Lung (tissue), 12 donors: ENCODE data around the gene MUSTN1. TPM values are rescaled to one million over a fixed set of nuclear protein-coding genes. Genes with fewer than 3 reads are reported as not detected.
A peak's percentile ranks its signal among the peaks of the same experiment; 100 is the strongest.

Experiments
- ATAC-seq: fragments of 200-7000 bp; cut with Tn5 transposase; one replicate; pipeline ENCODE4 v1.9.1; 2020; ENCODE audit warnings: moderate number of reproducible peaks; ENCODE audit not compliant: insufficient read depth, low FRiP score
- DNase-seq, 3 donors: peaks; one replicate each; pipeline ENCODE4 v3.0.0-alpha.2; 2013 to 2017
- H3K27ac ChIP-seq, 2 donors: one replicate each; pipeline ENCODE4 v1.5.1; 2013; ENCODE audit warnings: mild to moderate bottlenecking in 2 of 2, moderate library complexity in 2 of 2, control low read depth in 1 of 2, inconsistent platforms in 1 of 2, low read depth in 1 of 2, low read length in 1 of 2
- H3K27me3 ChIP-seq, 3 donors: one replicate each; pipeline ENCODE4 v1.5.1; 2013; ENCODE audit warnings: low read length in 2 of 3; ENCODE audit not compliant: control insufficient read depth in 3 of 3, insufficient read depth in 3 of 3
- H3K36me3 ChIP-seq, 4 donors: one replicate each; pipeline ENCODE4 v1.5.1; 2013; ENCODE audit warnings: low read length in 4 of 4, mild to moderate bottlenecking in 1 of 4, moderate library complexity in 1 of 4; ENCODE audit not compliant: control insufficient read depth in 4 of 4, insufficient read depth in 4 of 4
- H3K4me1 ChIP-seq, 5 donors: one replicate each; pipeline ENCODE4 v1.5.1; 2013; ENCODE audit warnings: low read length in 5 of 5, mild to moderate bottlenecking in 2 of 5, moderate library complexity in 1 of 5; ENCODE audit not compliant: control insufficient read depth in 5 of 5, insufficient read depth in 5 of 5
- H3K4me3 ChIP-seq: one replicate; pipeline ENCODE4 v1.5.1; 2013; ENCODE audit warnings: mild to moderate bottlenecking, control low read depth, moderate library complexity
- H3K9ac ChIP-seq, 2 donors: one replicate each; pipeline ENCODE4 v1.5.1; 2013; ENCODE audit warnings: low read length in 2 of 2, control low read depth in 1 of 2; ENCODE audit not compliant: insufficient read depth in 1 of 2
- H3K9me3 ChIP-seq, 4 donors: one replicate each; pipeline ENCODE4 v1.5.1; 2013; ENCODE audit warnings: low read length in 3 of 4, mild to moderate bottlenecking in 1 of 4, moderate library complexity in 1 of 4; ENCODE audit not compliant: control insufficient read depth in 4 of 4, insufficient read depth in 3 of 4
- CTCF ChIP-seq: IDR thresholded peaks from 2 replicates; pipeline ENCODE4 v1.5.1; 2012; ENCODE audit warnings: mild to moderate bottlenecking; ENCODE audit errors: control extremely low read depth, extremely low read depth
- WGBS, 2 donors: extraction: QIAGEN DNeasy Blood & Tissue Kit; methylation state at CpG; one replicate each; pipeline ENCODE4 v1.1.7; 2013; 5-methylcytosine and 5-hydroxymethylcytosine counted together
- polyA plus RNA-seq, 2 donors: library from polyadenylated mRNA; stranded (reverse); fragments of 200-250 nt; gene quantifications; one replicate each; pipeline ENCODE4 v1.2.1, GENCODE V29; 2013
- total RNA-seq, 2 donors: library from RNA; depleted of rRNA in 1 of 2; stranded (reverse); fragments of >200 nt in 1 of 2; gene quantifications; one replicate each; pipeline ENCODE4 v1.2.1, GENCODE V29; 2014 to 2021
- donor health status: control.
- donor health status: control.
- donor health status: Bipolar disorder and iron deficiency.
- donor health status: healthy.
- donor health status: DM: yes; HTN: yes; CAD: no.

Gene MUSTN1
- total and polyA plus RNA-seq, 4 donors: 3.3 to 39.0 (median 7.8) TPM

GRCh38 chr3:52787672-52788625 lies 46.9 kb downstream of the MUSTN1 start:
- Histone ChIP-seq H3K4me3 (no peak overlapping the region), H3K9ac (no peak overlapping the region), H3K4me1 (no peaks in the 10 kb centered on the region), H3K9me3 (no peaks in the 10 kb centered on the region), H3K27ac (no peak overlapping the region), H3K27me3 (no peaks in the 10 kb centered on the region), H3K36me3 (no peaks in the 10 kb centered on the region)
- WGBS, 2 donors: 75 to 85% methylated on average over 17 of the region's 17 CpGs
- ATAC-seq: no peak
- no peak for TF ChIP-seq CTCF
- peak in 1 of 3 donors; percentile 30 for DNase-seq

GRCh38 chr3:52787246-52787645 lies 47.6 kb downstream of the MUSTN1 start:
- no peaks in the 10 kb centered on the region for H3K4me1 ChIP-seq
- TF ChIP-seq CTCF: no peak
- no peaks in the 10 kb centered on the region for H3K9me3 ChIP-seq
- DNase-seq (no peak), ATAC-seq (no peak)
- no peaks in the 10 kb centered on the region for H3K36me3 ChIP-seq
- 82 to 90% methylated on average over 11 of the region's 11 CpGs for WGBS, 2 donors
- no peaks in the 10 kb centered on the region for H3K27me3 ChIP-seq
- no peak overlapping the region for H3K27ac ChIP-seq
- no peak overlapping the region for H3K4me3 ChIP-seq
- no peak overlapping the region for H3K9ac ChIP-seq

- Histone ChIP-seq H3K4me3 (no peak overlapping the region), H3K4me1 (no peaks in the 10 kb centered on the region), H3K27ac (no peak overlapping the region), H3K36me3 (no peaks in the 10 kb centered on the region), H3K27me3 (peaks cover 0 to 2% (median 0%) of the 10 kb centered on the region in 3 donors), H3K9me3 (no peaks in the 10 kb centered on the region), H3K9ac (no peak overlapping the region)
- WGBS, 2 donors: 85 to 92% methylated on average over 19 of the region's 19 CpGs
- no peak for ATAC-seq
- DNase-seq: peak in 1 of 3 donors; percentile 6
- no peak for TF ChIP-seq CTCF
Observed at GRCh38 chr3:52786330-52787215, 48.2 kb downstream of the MUSTN1 start.
